Measurements from ENCODE around the gene FAIM2.

The FAIM2 gene

GRCh38 chr12:49932023-49932422 is 28.3 kb upstream of the FAIM2 start:
- Histone ChIP-seq H3K4me3 (IDR thresholded peaks at IDR 0.05; ENCODE audit: insufficient read depth, low read depth, low read length) (no peak overlapping the region), H3K27me3 (ENCODE audit: insufficient read depth, low read depth) (no peaks in the 10 kb centered on the region), H3K27ac (no peak overlapping the region), H4K20me1 (ENCODE audit: insufficient read depth) (no peaks in the 10 kb centered on the region), H3K36me3 (ENCODE audit: insufficient read depth) (no peaks in the 10 kb centered on the region), H3K79me2 (ENCODE audit: insufficient read depth, low read depth) (no peaks in the 10 kb centered on the region), H2AFZ (ENCODE audit: low read depth) (no peak overlapping the region), H3K4me2 (no peak overlapping the region), H3K9ac (no peak overlapping the region), H3K4me1 (ENCODE audit: low read depth, poor library complexity, severe bottlenecking) (peaks cover 18% of the 10 kb centered on the region)
- TF ChIP-seq CTCF (conservative IDR thresholded peaks at IDR 0.05; ENCODE audit: low read depth, low read length): no peak

GRCh38 chr12:49930515-49931288 is 27.0 kb upstream of the FAIM2 start:
- Histone ChIP-seq H3K79me2 (ENCODE audit: insufficient read depth, low read depth) (no peaks in the 10 kb centered on the region), H4K20me1 (ENCODE audit: insufficient read depth) (no peaks in the 10 kb centered on the region), H3K36me3 (ENCODE audit: insufficient read depth) (no peaks in the 10 kb centered on the region), H3K27ac (no peak overlapping the region), H3K9ac (no peak overlapping the region), H3K4me2 (no peak overlapping the region), H3K4me1 (ENCODE audit: low read depth, poor library complexity, severe bottlenecking) (peaks cover 18% of the 10 kb centered on the region), H3K4me3 (IDR thresholded peaks at IDR 0.05; ENCODE audit: insufficient read depth, low read depth, low read length) (no peak overlapping the region), H3K27me3 (ENCODE audit: insufficient read depth, low read depth) (no peaks in the 10 kb centered on the region), H2AFZ (ENCODE audit: low read depth) (no peak overlapping the region)
- no peak for TF ChIP-seq CTCF (conservative IDR thresholded peaks at IDR 0.05; ENCODE audit: low read depth, low read length)

- no peaks in the 10 kb centered on the region for H4K20me1 ChIP-seq (ENCODE audit: insufficient read depth)
- H3K9ac ChIP-seq: no peak overlapping the region
- H3K4me2 ChIP-seq: no peak overlapping the region
- no peak overlapping the region for H3K4me3 ChIP-seq (IDR thresholded peaks at IDR 0.05; ENCODE audit: insufficient read depth, low read depth, low read length)
- no peak for TF ChIP-seq CTCF (conservative IDR thresholded peaks at IDR 0.05; ENCODE audit: low read depth, low read length)
- no peaks in the 10 kb centered on the region for H3K36me3 ChIP-seq (ENCODE audit: insufficient read depth)
- H3K79me2 ChIP-seq (ENCODE audit: insufficient read depth, low read depth): no peaks in the 10 kb centered on the region
- H3K27ac ChIP-seq: no peak overlapping the region
- no peak overlapping the region for H2AFZ ChIP-seq (ENCODE audit: low read depth)
- H3K4me1 ChIP-seq (ENCODE audit: low read depth, poor library complexity, severe bottlenecking): peaks cover 10% of the 10 kb centered on the region
- H3K27me3 ChIP-seq (ENCODE audit: insufficient read depth, low read depth): no peaks in the 10 kb centered on the region
These were observed 25.9 kb upstream of the FAIM2 start for GRCh38 chr12:49929581-49929980.

GRCh38 chr12:49928471-49928870 is 24.8 kb upstream of the FAIM2 start:
- Histone ChIP-seq H3K36me3 (ENCODE audit: insufficient read depth) (no peaks in the 10 kb centered on the region), H3K4me1 (ENCODE audit: low read depth, poor library complexity, severe bottlenecking) (no peaks in the 10 kb centered on the region), H3K27me3 (ENCODE audit: insufficient read depth, low read depth) (no peaks in the 10 kb centered on the region), H3K79me2 (ENCODE audit: insufficient read depth, low read depth) (no peaks in the 10 kb centered on the region), H3K27ac (no peak overlapping the region), H3K4me3 (IDR thresholded peaks at IDR 0.05; ENCODE audit: insufficient read depth, low read depth, low read length) (no peak overlapping the region), H4K20me1 (ENCODE audit: insufficient read depth) (no peaks in the 10 kb centered on the region), H3K4me2 (no peak overlapping the region), H3K9ac (no peak overlapping the region), H2AFZ (ENCODE audit: low read depth) (no peak overlapping the region)
- TF ChIP-seq CTCF (conservative IDR thresholded peaks at IDR 0.05; ENCODE audit: low read depth, low read length): no peak

Data from KMS-11 (cell line).